GM19238 (cell line): ENCODE data around the gene FLRT2.

Source experiments
- DNase-seq: peaks from one replicate; pipeline ENCODE4 v3.0.0; 2011; ENCODE audit warnings: low spot score; ENCODE audit not compliant: insufficient read length

FLRT2 gene

GRCh38 chr14:85653029-85653428 is 123.1 kb downstream of the FLRT2 start:
- DNase-seq = no peak

GRCh38 chr14:85660243-85660922 is 130.4 kb downstream of the FLRT2 start:
- no peak for DNase-seq

GRCh38 chr14:85662096-85662495 is 132.2 kb downstream of the FLRT2 start:
- no peak for DNase-seq

DNA sequence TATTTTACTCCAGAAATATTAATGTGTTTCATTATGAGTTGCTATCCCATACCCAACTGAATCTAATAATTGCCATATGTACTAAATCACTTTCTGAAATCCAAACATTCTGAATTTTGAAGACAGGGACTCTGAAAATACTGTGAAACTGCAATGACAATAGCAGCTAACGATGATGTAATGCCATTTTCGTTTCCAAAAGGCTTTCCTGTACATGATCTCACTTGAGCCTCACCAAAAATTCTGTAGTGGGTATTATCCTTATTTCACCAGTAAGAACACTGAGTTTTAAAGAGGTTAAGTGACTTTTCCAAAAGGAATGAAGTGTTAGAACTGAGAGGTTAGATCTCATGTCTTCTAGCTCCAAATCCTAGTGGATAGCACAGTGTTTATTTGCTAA is 133.3 kb downstream of the FLRT2 start:
- no peak for DNase-seq

- DNase-seq = no peak
These were observed 133.7 kb downstream of the FLRT2 start for GRCh38 chr14:85663667-85664066.

DNA sequence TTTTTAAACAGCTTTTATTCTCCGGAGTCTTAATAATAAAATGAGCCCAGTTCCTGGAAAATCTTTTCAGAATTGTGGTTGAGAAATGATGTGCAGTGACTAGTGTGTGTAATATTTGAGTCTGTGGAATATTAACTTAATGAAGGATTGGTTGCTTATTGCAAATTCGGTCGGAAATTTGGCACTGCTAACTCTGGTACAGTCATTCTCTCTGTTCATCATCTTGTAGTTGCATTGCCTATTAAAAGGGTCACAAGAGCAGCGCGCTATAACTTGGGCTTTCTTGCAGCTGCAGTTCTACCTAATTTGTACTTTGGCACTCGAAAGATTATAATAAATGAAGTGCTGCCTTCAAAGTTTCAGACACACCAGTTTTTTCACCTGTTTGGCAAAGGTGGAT is 146.0 kb downstream of the FLRT2 start:
- DNase-seq = no peak

GRCh38 chr14:85686908-85687307 is 157.0 kb downstream of the FLRT2 start:
- no peak for DNase-seq

GRCh38 chr14:85687456-85687855 is 157.5 kb downstream of the FLRT2 start:
- no peak for DNase-seq

DNA sequence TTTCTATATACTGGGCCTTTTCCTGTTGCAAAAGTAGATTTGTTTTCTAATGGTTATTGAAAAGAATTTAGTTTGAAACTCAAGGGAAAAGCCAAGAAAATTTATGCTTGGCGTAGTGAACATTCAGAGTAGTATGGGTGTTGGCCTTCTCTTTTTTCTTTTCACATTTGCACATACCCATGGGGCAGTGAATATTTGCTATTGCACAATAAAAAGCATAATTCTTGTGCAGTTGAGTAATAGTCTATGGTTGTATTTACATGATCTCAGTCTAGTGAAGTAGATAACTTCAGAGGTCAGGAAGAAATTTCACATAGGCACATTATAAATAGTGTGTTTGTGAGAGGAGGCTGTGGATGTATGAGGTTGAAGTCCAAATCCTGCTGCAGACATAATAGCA is 158.1 kb downstream of the FLRT2 start:
- DNase-seq = no peak

DNA sequence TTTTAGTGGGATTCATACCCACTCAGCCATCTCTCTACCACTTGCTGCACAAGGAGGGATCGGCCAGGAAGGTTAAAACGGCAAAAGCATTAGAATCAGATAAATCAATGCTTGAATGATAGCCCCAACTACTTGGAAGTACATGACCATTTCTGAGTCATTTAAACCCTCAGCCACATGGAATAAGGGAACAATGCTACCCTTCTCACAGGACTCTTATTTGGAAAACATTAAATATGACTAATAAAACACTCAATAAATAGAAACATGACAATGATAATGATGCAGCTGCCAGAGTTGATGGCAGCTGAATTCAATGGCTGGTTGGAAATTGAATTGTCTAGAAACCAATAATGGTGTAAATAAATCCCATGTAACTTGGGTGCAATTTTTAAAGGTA is 165.4 kb downstream of the FLRT2 start:
- no peak for DNase-seq

DNA sequence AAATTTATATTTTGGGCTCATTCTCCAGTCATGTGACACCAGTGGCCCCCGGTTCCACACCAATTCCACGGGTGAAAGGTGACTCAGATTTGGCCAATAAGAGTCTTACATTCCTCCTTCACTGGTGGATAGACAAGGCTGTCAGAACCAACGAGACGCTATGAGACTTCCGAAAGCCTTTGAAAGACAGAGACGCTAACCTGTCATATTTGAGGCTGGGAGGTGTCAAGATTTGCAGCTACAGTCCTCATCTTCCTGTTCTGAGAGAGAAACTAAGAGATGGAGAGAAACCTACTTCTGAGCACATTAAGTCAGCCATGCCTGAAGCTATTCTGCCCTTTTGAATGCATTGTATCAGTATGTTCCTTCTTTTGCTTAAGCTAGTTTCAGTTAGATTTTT is 171.2 kb downstream of the FLRT2 start:
- no peak for DNase-seq

DNA sequence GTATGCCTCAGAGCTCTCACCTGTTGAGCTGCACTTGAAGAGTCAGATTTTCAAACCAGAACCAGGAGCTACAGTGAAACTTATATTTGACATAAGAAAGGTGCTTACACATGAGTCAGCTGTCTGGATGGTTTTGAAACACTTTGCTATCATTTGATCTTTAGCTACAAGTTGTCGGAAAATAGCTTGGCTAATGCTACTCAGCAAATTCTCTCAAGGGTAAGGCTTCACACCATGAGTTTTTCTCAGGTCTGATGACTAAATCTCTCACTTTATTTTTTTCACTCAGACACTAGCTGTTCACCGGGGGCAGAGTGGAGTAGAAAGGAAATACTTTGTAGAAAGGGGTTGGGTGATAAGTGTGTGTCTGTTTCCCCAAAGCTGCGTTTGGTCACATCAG is 171.8 kb downstream of the FLRT2 start:
- DNase-seq = no peak

DNA sequence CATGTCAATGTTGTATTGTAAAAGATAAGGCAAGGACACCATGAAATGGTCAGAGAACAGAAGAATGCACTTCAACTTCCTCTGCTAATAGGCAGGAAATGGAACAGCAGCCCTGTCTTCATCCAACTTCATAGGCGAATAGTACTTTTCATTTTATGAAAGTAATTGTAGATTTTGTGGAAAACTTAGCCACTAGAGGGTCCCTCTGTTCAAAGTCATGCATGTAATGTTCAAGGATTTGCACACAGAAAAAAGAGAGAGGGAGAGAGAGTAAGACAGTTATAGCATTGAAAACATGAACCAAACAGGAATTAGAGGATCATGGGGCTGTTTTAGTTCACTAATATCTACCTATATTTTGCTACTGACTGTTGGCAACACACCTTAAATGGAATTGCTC is 172.2 kb downstream of the FLRT2 start:
- DNase-seq = no peak

GRCh38 chr14:85702997-85703396 is 173.1 kb downstream of the FLRT2 start:
- no peak for DNase-seq
